Parathyroid adenoma (tissue), 2 donors: ENCODE results near the gene ZNF732.

Experiments
- H2AFZ ChIP-seq: fragments of 300-600 bp; sonication (generic); one replicate; pipeline ENCODE4 v1.7.0; 2017; ENCODE audit warnings: antibody characterized with exemption, mild to moderate bottlenecking
- H3K27ac ChIP-seq: fragments of 300-600 bp; sonication (generic); one replicate; pipeline ENCODE4 v1.7.0; 2017
- H3K27me3 ChIP-seq: fragments of 300-600 bp; sonication (generic); one replicate; pipeline ENCODE4 v1.7.0; 2017; ENCODE audit warnings: low read length; ENCODE audit not compliant: control insufficient read depth, insufficient read depth
- H3K36me3 ChIP-seq: fragments of 300-600 bp; sonication (generic); one replicate; pipeline ENCODE4 v1.7.0; 2017; ENCODE audit warnings: low read length; ENCODE audit not compliant: control insufficient read depth, insufficient read depth
- H3K4me1 ChIP-seq: fragments of 300-600 bp; sonication (generic); one replicate; pipeline ENCODE4 v1.7.0; 2017; ENCODE audit warnings: control low read depth
- H3K4me2 ChIP-seq: fragments of 300-600 bp; sonication (generic); one replicate; pipeline ENCODE4 v1.7.0; 2017; ENCODE audit warnings: low read length
- H3K4me3 ChIP-seq: fragments of 300-600 bp; sonication (generic); one replicate; pipeline ENCODE4 v1.7.0; 2017; ENCODE audit warnings: low read depth, low read length
- H3K79me2 ChIP-seq: fragments of 300-600 bp; sonication (generic); one replicate; pipeline ENCODE4 v1.7.0; 2017; ENCODE audit warnings: control low read depth
- H3K9ac ChIP-seq: fragments of 300-600 bp; sonication (generic); one replicate; pipeline ENCODE4 v1.7.0; 2017; ENCODE audit warnings: mild to moderate bottlenecking
- H3K9me3 ChIP-seq: fragments of 300-600 bp; sonication (generic); one replicate; pipeline ENCODE4 v1.7.0; 2017; ENCODE audit warnings: low read length; ENCODE audit not compliant: control insufficient read depth
- TF ChIP-seq, protein P1 (sequence below): fragments of 300-600 bp; sonication (generic); IDR thresholded peaks from one replicate; pipeline ENCODE4 v1.7.0; 2017; ENCODE audit warnings: antibody characterized with exemption, mild to moderate bottlenecking
- donor health status: primary hyperparathyroidism.

Gene ZNF732

GRCh38 chr4:304969-305680, at the start of gene ZNF732:
Gene ZNF732, minus strand, starts transcription at chr4:305474. Its CDS starts 164 bp downstream, at chr4:305310.
- Histone ChIP-seq H3K9ac (no peak within 1 kb of the TSS), H3K27ac (no peak within 1 kb of the TSS), H3K4me2 (peak within 1 kb of the TSS; percentile 94), H3K36me3 (no peaks in the 10 kb centered on the region), H3K9me3 (no peaks in the 10 kb centered on the region), H3K27me3 (no peaks in the 10 kb centered on the region), H3K4me3 (peak within 1 kb of the TSS; percentile 78), H2AFZ (peak within 1 kb of the TSS; percentile 56), H3K4me1 (no peaks in the 10 kb centered on the region), H3K79me2 (no peaks in the 10 kb centered on the region)
- TF ChIP-seq, protein P1, sequence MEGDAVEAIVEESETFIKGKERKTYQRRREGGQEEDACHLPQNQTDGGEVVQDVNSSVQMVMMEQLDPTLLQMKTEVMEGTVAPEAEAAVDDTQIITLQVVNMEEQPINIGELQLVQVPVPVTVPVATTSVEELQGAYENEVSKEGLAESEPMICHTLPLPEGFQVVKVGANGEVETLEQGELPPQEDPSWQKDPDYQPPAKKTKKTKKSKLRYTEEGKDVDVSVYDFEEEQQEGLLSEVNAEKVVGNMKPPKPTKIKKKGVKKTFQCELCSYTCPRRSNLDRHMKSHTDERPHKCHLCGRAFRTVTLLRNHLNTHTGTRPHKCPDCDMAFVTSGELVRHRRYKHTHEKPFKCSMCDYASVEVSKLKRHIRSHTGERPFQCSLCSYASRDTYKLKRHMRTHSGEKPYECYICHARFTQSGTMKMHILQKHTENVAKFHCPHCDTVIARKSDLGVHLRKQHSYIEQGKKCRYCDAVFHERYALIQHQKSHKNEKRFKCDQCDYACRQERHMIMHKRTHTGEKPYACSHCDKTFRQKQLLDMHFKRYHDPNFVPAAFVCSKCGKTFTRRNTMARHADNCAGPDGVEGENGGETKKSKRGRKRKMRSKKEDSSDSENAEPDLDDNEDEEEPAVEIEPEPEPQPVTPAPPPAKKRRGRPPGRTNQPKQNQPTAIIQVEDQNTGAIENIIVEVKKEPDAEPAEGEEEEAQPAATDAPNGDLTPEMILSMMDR: no peak

DNA sequence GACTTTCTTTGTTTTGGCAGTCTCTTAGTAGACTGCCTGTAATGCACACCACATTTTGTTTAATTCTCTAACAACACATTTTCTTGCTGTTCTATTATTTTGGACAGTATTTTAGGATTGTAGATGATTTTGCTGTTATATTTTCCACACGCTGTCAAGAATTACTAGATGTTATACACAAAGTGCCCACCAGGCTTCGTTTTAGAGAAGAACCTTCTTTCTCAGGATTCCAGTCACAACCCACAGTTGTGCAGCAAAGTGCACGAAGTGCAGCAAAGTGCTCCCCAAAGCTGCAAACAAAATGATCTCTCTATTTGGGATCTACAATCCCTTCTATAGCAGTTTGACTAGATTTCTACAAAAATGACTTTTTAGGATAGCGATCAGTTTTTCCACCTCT, 34.7 kb upstream of the ZNF732 start:
- Histone ChIP-seq H3K4me1 (no peaks in the 10 kb centered on the region), H3K4me3 (no peak overlapping the region), H3K36me3 (no peaks in the 10 kb centered on the region), H3K79me2 (peaks cover 18% of the 10 kb centered on the region), H3K27me3 (no peaks in the 10 kb centered on the region), H3K4me2 (no peak overlapping the region), H2AFZ (no peak overlapping the region), H3K27ac (no peak overlapping the region), H3K9me3 (no peaks in the 10 kb centered on the region), H3K9ac (no peak overlapping the region)
- TF ChIP-seq, protein P1: no peak

- TF ChIP-seq, protein P1: no peak
- peak overlapping the region; percentile 70 for H3K4me3 ChIP-seq
These were observed 33.5 kb upstream of the ZNF732 start for GRCh38 chr4:338759-339097.

GRCh38 chr4:337932-338758, 32.9 kb upstream of the ZNF732 start:
- H3K27ac ChIP-seq: peak overlapping the region; percentile 92
- H3K4me1 ChIP-seq: no peaks in the 10 kb centered on the region
- no peaks in the 10 kb centered on the region for H3K27me3 ChIP-seq
- H3K9me3 ChIP-seq: no peaks in the 10 kb centered on the region
- H3K4me2 ChIP-seq: peak overlapping the region; percentile 73
- no peaks in the 10 kb centered on the region for H3K36me3 ChIP-seq
- H3K9ac ChIP-seq: peak overlapping the region; percentile 28
- H3K4me3 ChIP-seq: peak overlapping the region; percentile 70
- TF ChIP-seq, protein P1: no peak
- peak overlapping the region; percentile 89 for H2AFZ ChIP-seq
- peaks cover 18% of the 10 kb centered on the region for H3K79me2 ChIP-seq

More at GRCh38 chr4:338759-339097, 33.5 kb upstream of the ZNF732 start:
- Histone ChIP-seq H2AFZ (no peak overlapping the region), H3K9ac (no peak overlapping the region), H3K4me1 (no peaks in the 10 kb centered on the region), H3K79me2 (peaks cover 18% of the 10 kb centered on the region), H3K27me3 (no peaks in the 10 kb centered on the region), H3K27ac (no peak overlapping the region), H3K36me3 (no peaks in the 10 kb centered on the region), H3K4me2 (peak overlapping the region; percentile 73), H3K9me3 (no peaks in the 10 kb centered on the region)
